ENCODE measurements around the gene RBBP4. TPM values are rescaled to one million over a fixed set of nuclear protein-coding genes. Genes with fewer than 3 reads are reported as not detected.

Gene RBBP4
- 100 to 1,000 TPM in 3 of 4 donors, 10 to 100 TPM in 1; 76.1 to 258 (median 193) TPM for total RNA-seq

- Histone ChIP-seq H3K27ac (peak within 1 kb of the TSS; percentile 100), H3K4me1 (peaks cover 11 to 17% of the 10 kb centered on the region in 2 donors), H3K4me3 (peak within 1 kb of the TSS; percentile 48 to 95), H3K27me3 (no peaks in the 10 kb centered on the region), H3K36me3 (no peaks in the 10 kb centered on the region), H3K9me3 (no peaks in the 10 kb centered on the region)
- TF ChIP-seq CTCF (IDR thresholded peaks at IDR 0.05) = peak in 3 of 4 experiments; percentile 6 to 9 (median 9)
- TF ChIP-seq POLR2A (IDR thresholded peaks at IDR 0.05) = peak; percentile 91 to 92
- peak; percentile 97 to 98 for DNase-seq
- intact Hi-C loops (cut with DNase I; ENCODE audit: low total_unique reads) = no loop called here
Measured at GRCh38 chr1:32650752-32651460, at the start of gene RBBP4. Gene RBBP4 (plus strand): TSS chr1:32651208. CDS start chr1:32651307, 99 bp downstream.

GRCh38 chr1:32605711-32606424 is 45.1 kb upstream of the RBBP4 start:
- Histone ChIP-seq H3K27ac (no peak overlapping the region), H3K9me3 (no peaks in the 10 kb centered on the region), H3K36me3 (no peaks in the 10 kb centered on the region), H3K27me3 (no peaks in the 10 kb centered on the region), H3K4me1 (no peaks in the 10 kb centered on the region), H3K4me3 (no peak overlapping the region)
- intact Hi-C loops (cut with DNase I; ENCODE audit: low total_unique reads) = no loop called here
- TF ChIP-seq CTCF (IDR thresholded peaks at IDR 0.05) (no peak), POLR2A (IDR thresholded peaks at IDR 0.05) (no peak)
- no peak for DNase-seq

GRCh38 chr1:32606565-32607371 is 44.2 kb upstream of the RBBP4 start:
- H3K27ac ChIP-seq = no peak overlapping the region
- no peak for TF ChIP-seq POLR2A (IDR thresholded peaks at IDR 0.05)
- TF ChIP-seq CTCF (IDR thresholded peaks at IDR 0.05) = no peak
- no peaks in the 10 kb centered on the region for H3K4me1 ChIP-seq
- no peaks in the 10 kb centered on the region for H3K27me3 ChIP-seq
- no peak overlapping the region for H3K4me3 ChIP-seq
- intact Hi-C loops (cut with DNase I; ENCODE audit: low total_unique reads) = no loop called here
- no peaks in the 10 kb centered on the region for H3K36me3 ChIP-seq
- DNase-seq = no peak
- no peaks in the 10 kb centered on the region for H3K9me3 ChIP-seq

- Histone ChIP-seq H3K27ac (no peak overlapping the region), H3K27me3 (no peaks in the 10 kb centered on the region), H3K9me3 (no peaks in the 10 kb centered on the region), H3K4me1 (no peaks in the 10 kb centered on the region), H3K36me3 (no peaks in the 10 kb centered on the region), H3K4me3 (no peak overlapping the region)
- no peak for DNase-seq
- intact Hi-C loops (cut with DNase I; ENCODE audit: low total_unique reads) = no loop called here
- TF ChIP-seq CTCF (IDR thresholded peaks at IDR 0.05) = no peak
Measured at GRCh38 chr1:32609180-32609579, 41.8 kb upstream of the RBBP4 start.

Data from uterus (tissue), 4 donors.